Neuronal stem cell (in vitro differentiated cells): ENCODE measurements around the gene ELFN1.

Experiments used
- DNase-seq: peaks from one replicate; pipeline ENCODE4 v3.0.0-alpha.2; 2013; ENCODE audit warnings: low spot score
- H2AFZ ChIP-seq: one replicate; pipeline ENCODE4 v1.6.1; 2013; ENCODE audit warnings: mild to moderate bottlenecking, low read length, inconsistent platforms
- H2AK5ac ChIP-seq: 2 replicates; pipeline ENCODE4 v1.6.1; 2013; ENCODE audit warnings: low read depth, mild to moderate bottlenecking, inconsistent platforms, low read length, moderate library complexity, mixed read lengths
- H2BK120ac ChIP-seq: 2 replicates; pipeline ENCODE4 v1.6.1; 2013; ENCODE audit warnings: low read depth, mild to moderate bottlenecking, inconsistent platforms, low read length, moderate library complexity, mixed read lengths
- H2BK12ac ChIP-seq: one replicate; pipeline ENCODE4 v1.6.1; 2013; ENCODE audit warnings: low read length, inconsistent platforms
- H2BK15ac ChIP-seq: 2 replicates; pipeline ENCODE4 v1.6.1; 2013; ENCODE audit warnings: mild to moderate bottlenecking, low read length, inconsistent platforms, mixed read lengths
- H2BK5ac ChIP-seq: one replicate; pipeline ENCODE4 v1.6.1; 2013; ENCODE audit warnings: inconsistent platforms, mild to moderate bottlenecking, low read length, moderate library complexity
- H3K14ac ChIP-seq: one replicate; pipeline ENCODE4 v1.6.1; 2013; ENCODE audit warnings: low read length, inconsistent platforms
- H3K18ac ChIP-seq: 2 replicates; pipeline ENCODE4 v1.6.1; 2013; ENCODE audit warnings: low read length, inconsistent platforms
- H3K23ac ChIP-seq: 2 replicates; pipeline ENCODE4 v1.6.1; 2013; ENCODE audit warnings: low read depth, mild to moderate bottlenecking, mixed read lengths, low read length, inconsistent platforms; ENCODE audit not compliant: poor library complexity
- H3K27ac ChIP-seq: replicated peaks from 3 replicates; pipeline ENCODE4 v1.5.1; 2013; ENCODE audit warnings: low read length, inconsistent platforms
- H3K27me3 ChIP-seq, 3 experiments: 2 replicates each; pipeline ENCODE4 v1.6.1; 2013; ENCODE audit warnings: low read length in 3 of 3, mild to moderate bottlenecking in 2 of 3, inconsistent platforms in 1 of 3, low read depth in 1 of 3, mixed read lengths in 1 of 3, moderate library complexity in 1 of 3; ENCODE audit not compliant: control insufficient read depth in 3 of 3, insufficient read depth in 3 of 3
- H3K36me3 ChIP-seq, 2 donors: replicated peaks in 1 of 2; 2 replicates each; pipeline ENCODE4 v1.6.1; 2013; ENCODE audit warnings: low read length in 2 of 2; ENCODE audit not compliant: control insufficient read depth in 2 of 2, insufficient read depth in 2 of 2
- H3K4ac ChIP-seq: 2 replicates; pipeline ENCODE4 v1.6.1; 2013; ENCODE audit warnings: inconsistent platforms, mild to moderate bottlenecking, low read length, moderate library complexity
- H3K4me1 ChIP-seq, 2 donors: 1 replicate in 1 of 2; 2 replicates in 1 of 2; pipeline ENCODE4 v1.6.1; 2013; ENCODE audit warnings: low read length in 2 of 2, low read depth in 1 of 2; ENCODE audit not compliant: control insufficient read depth in 2 of 2, insufficient read depth in 1 of 2
- H3K4me2 ChIP-seq: one replicate; pipeline ENCODE4 v1.6.1; 2013; ENCODE audit warnings: mild to moderate bottlenecking, low read length, inconsistent platforms; ENCODE audit not compliant: insufficient read depth, poor library complexity, severe bottlenecking
- H3K4me3 ChIP-seq, 2 donors: 2 replicates each; pipeline ENCODE4 v1.5.1; 2013; ENCODE audit warnings: low read length in 2 of 2, mild to moderate bottlenecking in 2 of 2, inconsistent platforms in 1 of 2, moderate library complexity in 1 of 2
- H3K79me1 ChIP-seq: one replicate; pipeline ENCODE4 v1.6.1; 2013; ENCODE audit warnings: low read depth, mild to moderate bottlenecking, inconsistent platforms, low read length, moderate library complexity
- H3K9ac ChIP-seq: one replicate; pipeline ENCODE4 v1.6.1; 2013; ENCODE audit warnings: mild to moderate bottlenecking, low read depth, low read length, inconsistent platforms; ENCODE audit not compliant: poor library complexity
- H3K9me3 ChIP-seq, 2 donors: replicated peaks in 1 of 2; 2 replicates each; pipeline versions ENCODE3 to v1.6.1; 2013; ENCODE audit warnings: low read length in 2 of 2, mild to moderate bottlenecking in 2 of 2, inconsistent platforms in 1 of 2, low read depth in 1 of 2, mixed read lengths in 1 of 2, moderate library complexity in 1 of 2; ENCODE audit not compliant: control insufficient read depth in 2 of 2, insufficient read depth in 1 of 2
- H4K8ac ChIP-seq: one replicate; pipeline ENCODE4 v1.6.1; 2013; ENCODE audit warnings: low read depth, mild to moderate bottlenecking, inconsistent platforms, low read length, moderate library complexity
- H4K91ac ChIP-seq: one replicate; pipeline ENCODE4 v1.6.1; 2013; ENCODE audit warnings: low read length, low read depth, mild to moderate bottlenecking, inconsistent platforms; ENCODE audit not compliant: poor library complexity
- WGBS, 2 donors: extraction: QIAGEN DNeasy Blood & Tissue Kit; methylation state at CpG; one replicate each; pipeline ENCODE4 v1.1.7; 2013; ENCODE audit warnings: missing lambda C conversion rate in 2 of 2, mixed read lengths in 1 of 2; ENCODE audit not compliant: insufficient read length in 2 of 2, insufficient replicate concordance in 1 of 2; ENCODE audit errors: extremely low coverage in 2 of 2; 5-methylcytosine and 5-hydroxymethylcytosine counted together

The ELFN1 gene

DNA sequence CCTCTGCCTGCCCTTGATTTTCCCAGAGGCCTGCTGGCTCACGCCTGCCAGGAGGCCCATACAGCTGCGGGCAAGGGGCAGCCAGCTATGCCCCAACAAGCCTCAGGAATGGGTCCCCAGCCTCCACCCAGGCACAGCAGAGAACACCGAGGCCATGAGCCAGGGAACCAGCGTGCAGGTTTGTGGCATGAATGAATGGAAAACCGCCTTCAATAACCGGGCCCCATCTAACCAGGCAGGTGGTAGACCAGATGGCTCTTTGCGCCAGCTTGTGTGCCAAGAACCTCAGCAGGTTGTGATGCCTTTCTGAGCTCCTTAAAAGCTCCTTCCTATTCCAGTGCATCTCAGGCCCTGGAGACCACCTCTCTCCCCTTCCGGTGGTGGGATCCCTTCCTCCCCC is 50.2 kb downstream of the ELFN1 start:
- no CpG with 5 or more reads among the region's 8 CpGs for WGBS, 2 donors

DNA sequence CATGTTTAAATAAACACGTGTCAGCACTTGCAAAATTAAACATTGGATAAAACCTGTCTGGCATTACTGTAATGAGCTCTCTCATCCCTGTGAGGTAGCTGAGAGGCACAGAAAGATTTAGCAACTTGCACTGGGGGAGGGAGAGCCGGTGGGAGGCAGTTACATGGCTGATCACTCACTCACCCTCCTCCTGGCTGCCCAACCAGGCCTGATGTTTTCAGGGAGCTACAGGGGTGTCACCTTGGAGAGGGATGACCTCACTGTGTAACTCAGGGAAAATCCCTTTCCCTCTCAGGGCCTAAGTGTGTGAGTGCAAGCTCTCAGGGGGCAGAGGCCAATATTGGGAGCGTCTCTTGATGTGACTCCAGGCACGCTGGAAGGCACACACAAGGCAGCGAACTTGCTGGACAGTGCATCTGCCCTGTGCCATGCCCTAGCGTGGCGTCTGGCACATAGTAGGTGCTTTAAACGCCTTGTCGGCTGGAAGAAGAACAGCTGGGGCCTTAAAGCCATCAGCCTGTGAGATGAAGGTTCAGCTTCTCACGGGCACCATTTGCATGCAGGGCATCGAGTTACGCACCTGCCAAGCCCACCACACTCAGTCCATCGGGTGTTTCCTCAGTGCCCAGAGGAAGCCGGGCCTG is 51.1 kb downstream of the ELFN1 start:
- WGBS, 2 donors = no CpG with 5 or more reads among the region's 14 CpGs
- Histone ChIP-seq H4K8ac (peak overlapping the region; percentile 95), H3K9me3 (peaks cover 0 to 4% of the 10 kb centered on the region in 2 donors), H3K4me2 (no peak overlapping the region), H3K27ac (peak overlapping the region; percentile 15), H3K9ac (peak overlapping the region; percentile 76), H3K4ac (no peak overlapping the region), H3K27me3 (no peaks in the 10 kb centered on the region), H2AK5ac (no peak overlapping the region), H2BK5ac (peak overlapping the region; percentile 49), H3K4me1 (peaks cover 0 to 14% of the 10 kb centered on the region in 2 donors), H3K79me1 (peaks cover 4% of the 10 kb centered on the region), H3K4me3 (no peak overlapping the region), H3K23ac (peak overlapping the region; percentile 29), H3K36me3 (peaks cover 3 to 86% of the 10 kb centered on the region in 2 donors), H3K18ac (no peak overlapping the region), H4K91ac (no peak overlapping the region), H2BK15ac (no peak overlapping the region), H2BK12ac (peak overlapping the region; percentile 70), H2BK120ac (no peak overlapping the region), H3K14ac (peak overlapping the region; percentile 25), H2AFZ (no peak overlapping the region)
- DNase-seq = no peak

More for the DNA sequence above, 50.2 kb downstream of the ELFN1 start:
- Histone ChIP-seq H3K79me1 (peaks cover 2% of the 10 kb centered on the region), H2BK5ac (no peak overlapping the region), H2BK12ac (peak overlapping the region; percentile 58), H2BK120ac (no peak overlapping the region), H2AK5ac (peak overlapping the region; percentile 79), H3K27me3 (no peaks in the 10 kb centered on the region), H3K9ac (no peak overlapping the region), H3K27ac (no peak overlapping the region), H2BK15ac (no peak overlapping the region), H3K14ac (peak overlapping the region; percentile 89), H3K9me3 (peaks cover 0 to 4% of the 10 kb centered on the region in 2 donors), H4K91ac (no peak overlapping the region), H3K4me1 (peaks cover 0 to 11% of the 10 kb centered on the region in 2 donors), H3K23ac (no peak overlapping the region), H3K4me3 (no peak overlapping the region), H3K18ac (no peak overlapping the region), H2AFZ (no peak overlapping the region), H4K8ac (no peak overlapping the region), H3K36me3 (peaks cover 1 to 86% of the 10 kb centered on the region in 2 donors), H3K4ac (no peak overlapping the region), H3K4me2 (no peak overlapping the region)
- DNase-seq = no peak

DNA sequence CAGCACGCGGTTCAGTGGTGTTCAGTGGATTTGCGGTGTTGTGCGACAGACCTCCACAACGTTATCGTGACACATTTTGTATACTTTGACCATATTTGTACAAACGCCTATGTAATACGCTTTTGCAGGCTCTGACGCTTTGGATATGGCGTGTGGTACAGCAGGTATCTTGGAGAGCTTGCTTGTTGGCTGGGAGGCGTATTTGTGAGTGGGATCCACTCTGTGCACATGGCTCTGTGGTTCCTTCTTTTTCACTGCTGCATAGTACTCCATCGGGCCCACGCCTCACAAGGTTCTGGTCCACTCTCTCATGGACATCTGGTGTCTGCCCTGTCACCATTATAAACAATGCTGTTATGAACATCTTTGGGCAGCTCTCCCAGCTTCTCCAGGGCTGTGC is 53.2 kb downstream of the ELFN1 start:
- H3K79me1 ChIP-seq = peaks cover 8% of the 10 kb centered on the region
- H4K91ac ChIP-seq = no peak overlapping the region
- no peak overlapping the region for H2BK15ac ChIP-seq
- no CpG with 5 or more reads among the region's 13 CpGs for WGBS, 2 donors
- DNase-seq = no peak
- no peak overlapping the region for H3K14ac ChIP-seq
- no peak overlapping the region for H4K8ac ChIP-seq
- H3K27me3 ChIP-seq = no peaks in the 10 kb centered on the region
- no peak overlapping the region for H3K18ac ChIP-seq
- no peak overlapping the region for H3K27ac ChIP-seq
- H3K9me3 ChIP-seq = peaks cover 0 to 4% of the 10 kb centered on the region in 2 donors
- H2AK5ac ChIP-seq = no peak overlapping the region
- H3K4me1 ChIP-seq = peaks cover 0 to 9% of the 10 kb centered on the region in 2 donors
- no peak overlapping the region for H3K4ac ChIP-seq
- no peak overlapping the region for H2BK12ac ChIP-seq
- peaks cover 2 to 85% of the 10 kb centered on the region in 2 donors for H3K36me3 ChIP-seq
- H2BK120ac ChIP-seq = no peak overlapping the region
- H3K4me2 ChIP-seq = no peak overlapping the region
- H3K4me3 ChIP-seq = no peak overlapping the region
- H2AFZ ChIP-seq = no peak overlapping the region
- no peak overlapping the region for H3K9ac ChIP-seq
- H2BK5ac ChIP-seq = no peak overlapping the region
- no peak overlapping the region for H3K23ac ChIP-seq

DNA sequence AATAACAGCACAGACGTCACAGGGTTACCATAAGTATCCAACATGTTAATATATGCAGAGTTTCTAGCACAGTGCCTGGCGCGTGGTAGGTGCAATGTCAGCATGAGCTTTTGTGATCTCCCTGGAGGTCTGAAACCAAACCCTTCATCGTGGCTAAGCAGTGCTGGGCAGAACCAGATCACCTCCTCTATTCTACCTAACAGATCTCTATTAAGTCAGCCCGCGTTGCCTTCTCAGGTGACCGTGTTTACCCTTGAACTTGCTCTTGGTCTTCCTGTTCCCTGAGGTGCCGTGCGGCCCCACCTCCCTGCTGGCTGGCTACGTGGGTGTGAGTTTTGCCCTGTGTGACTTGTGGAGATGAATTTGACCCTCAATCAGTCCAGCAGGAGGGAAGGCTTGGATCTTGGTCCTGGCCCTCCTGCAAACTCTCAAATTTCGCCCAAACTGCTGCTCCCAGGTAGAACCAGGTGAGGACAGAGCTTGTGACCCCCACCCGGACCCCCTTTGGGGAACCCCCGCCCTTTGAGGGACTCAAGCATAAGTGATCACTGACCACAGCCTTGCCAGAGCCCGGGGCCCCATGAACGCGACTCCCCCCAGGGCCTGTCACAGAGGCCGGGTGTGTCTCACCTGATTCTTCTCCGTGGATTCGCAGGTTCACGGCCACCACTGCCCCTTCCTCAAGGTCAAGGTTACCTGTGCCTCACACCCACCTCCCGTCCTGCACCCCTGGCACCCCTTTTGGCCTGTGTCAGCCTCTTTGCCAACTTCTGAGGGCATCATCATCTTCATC is 54.2 kb downstream of the ELFN1 start:
- Histone ChIP-seq H3K14ac (no peak overlapping the region), H3K4ac (no peak overlapping the region), H4K91ac (no peak overlapping the region), H3K36me3 (peaks cover 7 to 88% of the 10 kb centered on the region in 2 donors), H3K9ac (peak overlapping the region; percentile 54), H3K79me1 (peaks cover 8% of the 10 kb centered on the region), H3K4me3 (no peak overlapping the region), H2AFZ (no peak overlapping the region), H4K8ac (no peak overlapping the region), H2BK5ac (no peak overlapping the region), H3K4me2 (no peak overlapping the region), H3K27ac (no peak overlapping the region), H3K27me3 (no peaks in the 10 kb centered on the region), H2BK15ac (no peak overlapping the region), H3K18ac (peak overlapping the region; percentile 65), H2BK120ac (no peak overlapping the region), H2AK5ac (peak overlapping the region; percentile 8), H3K23ac (peak overlapping the region; percentile 8), H3K9me3 (peaks cover 3 to 12% of the 10 kb centered on the region in 2 donors), H3K4me1 (peaks cover 0 to 9% of the 10 kb centered on the region in 2 donors), H2BK12ac (no peak overlapping the region)
- DNase-seq = no peak
- WGBS, 2 donors = no CpG with 5 or more reads among the region's 21 CpGs
